A549 (cell line): Measurements from ENCODE around the gene SWT1. TPM values are rescaled to one million over a fixed set of nuclear protein-coding genes. Genes with fewer than 3 reads are reported as not detected.

Source experiments
- ATAC-seq, 2 experiments: fragments of 200-7000 bp in 1 of 2; fragments of >200 bp in 1 of 2; cut with Nextera tagmentation in 1 of 2; cut with Tn5 transposase in 1 of 2; 3 replicates each; pipeline versions ENCODE4 v1.8.0 to v1.9.1; 2018 to 2020; ENCODE audit warnings: mild to moderate bottlenecking in 1 of 2, moderate library complexity in 1 of 2
- CTCF ChIA-PET: fragments of 300-600 bp; sonication (Branson Sonifier 250); formaldehyde crosslinking; extraction: SDS; loops from one replicate; lab custom pipeline; 2021; ENCODE audit warnings: antibody characterized with exemption, inconsistent platforms; lab: Yijun Ruan, JAX
- POLR2A ChIA-PET: fragments of 350-600 bp; formaldehyde crosslinking; extraction: SDS; loops from one replicate; lab custom pipeline; 2021; ENCODE audit warnings: antibody characterized with exemption, inconsistent platforms; lab: Yijun Ruan, JAX
- DNase-seq, 2 experiments: peaks; one replicate each; pipeline versions ENCODE4 v3.0.0 to v3.0.0-alpha.2; 2011 to 2016; ENCODE audit warnings: low read depth in 1 of 2, low spot score in 1 of 2
- FAIRE-seq: peaks from 2 replicates; lab custom pipeline; 2011; peaks lifted over from hg19 to GRCh38; lab: Jason Lieb, UNC
- H3K27ac ChIP-seq, 2 experiments: fragments of >200 bp; sonication (Bioruptor Twin); formaldehyde crosslinking; 3 replicates each; pipeline ENCODE4 v1.5.1; 2016 to 2017
- H3K4me1 ChIP-seq: fragments of >200 bp; sonication (Bioruptor Twin); formaldehyde crosslinking; 3 replicates; pipeline ENCODE4 v1.6.1; 2016
- H3K4me2 ChIP-seq: fragments of >200 bp; sonication (Bioruptor Twin); formaldehyde crosslinking; 3 replicates; pipeline ENCODE4 v1.6.1; 2016
- H3K4me3 ChIP-seq: fragments of >200 bp; sonication (Bioruptor Twin); formaldehyde crosslinking; 3 replicates; pipeline ENCODE4 v1.5.1; 2016
- H3K9me3 ChIP-seq: fragments of >200 bp; sonication (Bioruptor Twin); formaldehyde crosslinking; 3 replicates; pipeline ENCODE4 v1.6.1; 2016
- BHLHE40 ChIP-seq: IDR thresholded peaks from 2 replicates; pipeline ENCODE4 v1.6.1; 2012; ENCODE audit warnings: low read depth, low read length, inconsistent platforms
- EHMT2 ChIP-seq: fragments of 200-600 bp; sonication (generic); IDR thresholded peaks from 2 replicates; pipeline ENCODE4 v1.6.1; 2016; ENCODE audit warnings: antibody characterized with exemption, low read depth, mild to moderate bottlenecking, moderate library complexity
- EP300 ChIP-seq, 2 experiments: fragments of >200 bp; sonication (Bioruptor Twin); formaldehyde crosslinking; IDR thresholded peaks; 2 replicates in 1 of 2; 3 replicates in 1 of 2; pipeline ENCODE4 v1.6.1; 2016 to 2017
- FOSL2 ChIP-seq, 2 experiments: fragments of 450-650 bp in 1 of 2; fragments of >200 bp in 1 of 2; sonication (Bioruptor Twin) in 1 of 2; formaldehyde crosslinking; IDR thresholded peaks; 2 replicates each; pipeline versions ENCODE4 v1.5.0 to v1.6.1; 2016 to 2020; ENCODE audit warnings: mild to moderate bottlenecking in 1 of 2, moderate library complexity in 1 of 2
- HOXA7 ChIP-seq: fragments of 250-450 bp; sonication (Bioruptor Pico); IDR thresholded peaks from 2 replicates; pipeline ENCODE4 v1.5.0; 2020; ENCODE audit warnings: mild to moderate bottlenecking, moderate library complexity
- HOXB13 ChIP-seq: fragments of 250-450 bp; sonication (Bioruptor Pico); IDR thresholded peaks from 2 replicates; pipeline ENCODE4 v1.5.0; 2020; ENCODE audit warnings: low read depth, mild to moderate bottlenecking, moderate library complexity
- HOXB5 ChIP-seq: fragments of 250-450 bp; sonication (Bioruptor Pico); IDR thresholded peaks from 2 replicates; pipeline ENCODE4 v1.5.0; 2020; ENCODE audit warnings: mild to moderate bottlenecking, moderate library complexity
- JUN ChIP-seq, 2 experiments: fragments of >200 bp; sonication (Bioruptor Twin); formaldehyde crosslinking; IDR thresholded peaks; 2 replicates in 1 of 2; 3 replicates in 1 of 2; pipeline ENCODE4 v1.6.1; 2016 to 2017
- KDM1A ChIP-seq: fragments of 200-600 bp; sonication (generic); IDR thresholded peaks from 2 replicates; pipeline ENCODE4 v1.6.1; 2016; ENCODE audit warnings: low read depth, mild to moderate bottlenecking
- NFE2L2 ChIP-seq: fragments of 150-350 bp; conservative IDR thresholded peaks from 2 replicates; pipeline ENCODE4 v1.6.1; 2014; ENCODE audit warnings: low read length
- NPAS2 ChIP-seq: fragments of 250-450 bp; sonication (Bioruptor Pico); IDR thresholded peaks from 2 replicates; pipeline ENCODE4 v1.8.0; 2022; ENCODE audit warnings: mild to moderate bottlenecking, moderate library complexity, borderline replicate concordance
- PHF8 ChIP-seq: fragments of 200-600 bp; sonication (generic); IDR thresholded peaks from 2 replicates; pipeline ENCODE4 v1.6.1; 2016; ENCODE audit warnings: low read depth, mild to moderate bottlenecking, antibody characterized with exemption, moderate library complexity, borderline replicate concordance
- POLR2A ChIP-seq: IDR thresholded peaks from 2 replicates; pipeline ENCODE4 v1.6.1; 2012; ENCODE audit warnings: mild to moderate bottlenecking, low read length
- POLR2AphosphoS2 ChIP-seq: conservative IDR thresholded peaks from 2 replicates; pipeline ENCODE4 v1.6.1; 2012; ENCODE audit warnings: low read length, improper control_type of control experiment, inconsistent platforms
- RFX5 ChIP-seq: fragments of 450-650 bp; IDR thresholded peaks from 2 replicates; pipeline ENCODE4 v1.7.1; 2014; ENCODE audit warnings: antibody characterized with exemption, mild to moderate bottlenecking, moderate library complexity
- SMC3 ChIP-seq: fragments of >200 bp; sonication (Bioruptor Twin); formaldehyde crosslinking; IDR thresholded peaks from 3 replicates; pipeline ENCODE4 v1.6.1; 2018; ENCODE audit warnings: inconsistent platforms
- TFCP2L1 ChIP-seq: fragments of 250-450 bp; sonication (Bioruptor Pico); IDR thresholded peaks from 2 replicates; pipeline ENCODE4 v1.5.0; 2021; ENCODE audit warnings: mild to moderate bottlenecking
- ZNF302 ChIP-seq: fragments of 250-450 bp; sonication (Bioruptor Pico); IDR thresholded peaks from 2 replicates; pipeline ENCODE4 v1.9.0; 2021; ENCODE audit warnings: inconsistent platforms, mild to moderate bottlenecking, moderate library complexity
- ZSCAN20 ChIP-seq: fragments of 250-450 bp; sonication (Bioruptor Pico); IDR thresholded peaks from 2 replicates; pipeline ENCODE4 v1.8.0; 2022; ENCODE audit warnings: mild to moderate bottlenecking, moderate library complexity
- WGBS: methylation state at CpG from one replicate; pipeline ENCODE4 v1.1.6; 2017; ENCODE audit errors: missing lambda C conversion rate; 5-methylcytosine and 5-hydroxymethylcytosine counted together
- polyA plus RNA-seq, 4 experiments: library from polyadenylated mRNA; depleted of rRNA in 3 of 4; stranded (reverse); fragments of >200 nt; fragmentation: RNase III in 1 of 4; extraction: RNeasy Plus Mini Kit Qiagen cat#74134 plus additional on column Dnase treatment in 1 of 4; gene quantifications; 2 replicates in 3 of 4; 3 replicates in 1 of 4; pipeline ENCODE4 v1.2.3, GENCODE V29; 2011 to 2017
- TF ChIP-seq, protein P1 (sequence below): IDR thresholded peaks from 2 replicates; pipeline ENCODE4 v1.6.1; 2012
- TF ChIP-seq, protein P2 (sequence below): fragments of 250-450 bp; sonication (Bioruptor Pico); IDR thresholded peaks from 2 replicates; pipeline ENCODE4 v1.5.0; 2021; ENCODE audit warnings: mild to moderate bottlenecking, moderate library complexity, borderline replicate concordance
- TF ChIP-seq, protein P3 (sequence below): fragments of >200 bp; sonication (Bioruptor Twin); formaldehyde crosslinking; IDR thresholded peaks from 3 replicates; pipeline ENCODE4 v1.6.1; 2016
- TF ChIP-seq, protein P4 (sequence below): IDR thresholded peaks from 2 replicates; pipeline ENCODE4 v1.6.1; 2012
- TF ChIP-seq, protein P5 (sequence below): fragments of 250-450 bp; sonication (Bioruptor Pico); IDR thresholded peaks from 2 replicates; pipeline ENCODE4 v1.5.0; 2020; ENCODE audit warnings: low read depth, mild to moderate bottlenecking, moderate library complexity

The SWT1 gene
- polyA plus RNA-seq, 2 of the 4 experiments (the other 2 are of a cell fraction): 1.5 to 2.4 TPM

DNA sequence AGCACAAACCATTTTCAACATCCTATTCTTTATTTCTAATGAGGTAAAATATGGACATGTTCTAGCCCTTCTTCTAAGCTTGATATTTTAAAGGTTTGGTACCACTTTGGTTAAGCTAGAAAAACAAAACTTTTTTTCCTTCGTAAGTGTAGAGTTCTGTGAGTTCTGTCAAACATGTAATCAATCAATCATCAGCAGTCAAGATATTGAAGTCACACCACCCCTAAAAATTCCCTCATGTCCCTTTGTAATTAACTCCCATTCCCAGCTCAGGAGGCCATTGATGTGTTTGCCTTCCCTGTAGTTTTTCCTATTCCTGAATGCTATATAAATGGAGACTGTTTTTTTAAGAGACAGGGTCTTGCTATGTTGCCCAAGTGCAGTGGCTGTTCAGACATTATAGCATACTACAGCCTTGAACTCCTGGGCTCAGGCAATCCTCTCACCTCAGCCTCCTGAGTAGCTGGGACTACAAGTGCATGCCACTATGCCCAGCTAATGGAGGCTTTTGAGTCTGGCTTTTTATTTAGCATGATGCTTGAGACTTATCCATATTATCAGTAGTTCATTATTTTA lies 137.1 kb downstream of the SWT1 start:
- FAIRE-seq (no peak), ATAC-seq (no peak), DNase-seq (no peak)
- CTCF ChIA-PET: interaction anchor here (0.8 to 1.6 kb wide), 2 partner anchors 22 to 29 kb away, joined by 3 to 4 read pairs; no protein-coding TSS in a partner anchor
- POLR2A ChIA-PET: no interaction called here
- H3K4me1 ChIP-seq: no peaks in the 10 kb centered on the region
- 90% methylated on average over 1 of the region's 1 CpG for WGBS
- TF ChIP-seq POLR2AphosphoS2: peak; percentile 35; the same call in 1 of the 2 replicates
- no peak for TF ChIP-seq NPAS2
- TF ChIP-seq FOSL2 (IDR thresholded peaks at IDR 0.05): no peak
- no peak for TF ChIP-seq FOSL2 (CRISPR knock-in tag; IDR thresholded peaks at IDR 0.05)
- TF ChIP-seq, protein P1, sequence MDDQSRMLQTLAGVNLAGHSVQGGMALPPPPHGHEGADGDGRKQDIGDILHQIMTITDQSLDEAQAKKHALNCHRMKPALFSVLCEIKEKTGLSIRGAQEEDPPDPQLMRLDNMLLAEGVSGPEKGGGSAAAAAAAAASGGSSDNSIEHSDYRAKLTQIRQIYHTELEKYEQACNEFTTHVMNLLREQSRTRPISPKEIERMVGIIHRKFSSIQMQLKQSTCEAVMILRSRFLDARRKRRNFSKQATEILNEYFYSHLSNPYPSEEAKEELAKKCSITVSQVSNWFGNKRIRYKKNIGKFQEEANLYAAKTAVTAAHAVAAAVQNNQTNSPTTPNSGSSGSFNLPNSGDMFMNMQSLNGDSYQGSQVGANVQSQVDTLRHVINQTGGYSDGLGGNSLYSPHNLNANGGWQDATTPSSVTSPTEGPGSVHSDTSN: no peak
- TF ChIP-seq, protein P2, sequence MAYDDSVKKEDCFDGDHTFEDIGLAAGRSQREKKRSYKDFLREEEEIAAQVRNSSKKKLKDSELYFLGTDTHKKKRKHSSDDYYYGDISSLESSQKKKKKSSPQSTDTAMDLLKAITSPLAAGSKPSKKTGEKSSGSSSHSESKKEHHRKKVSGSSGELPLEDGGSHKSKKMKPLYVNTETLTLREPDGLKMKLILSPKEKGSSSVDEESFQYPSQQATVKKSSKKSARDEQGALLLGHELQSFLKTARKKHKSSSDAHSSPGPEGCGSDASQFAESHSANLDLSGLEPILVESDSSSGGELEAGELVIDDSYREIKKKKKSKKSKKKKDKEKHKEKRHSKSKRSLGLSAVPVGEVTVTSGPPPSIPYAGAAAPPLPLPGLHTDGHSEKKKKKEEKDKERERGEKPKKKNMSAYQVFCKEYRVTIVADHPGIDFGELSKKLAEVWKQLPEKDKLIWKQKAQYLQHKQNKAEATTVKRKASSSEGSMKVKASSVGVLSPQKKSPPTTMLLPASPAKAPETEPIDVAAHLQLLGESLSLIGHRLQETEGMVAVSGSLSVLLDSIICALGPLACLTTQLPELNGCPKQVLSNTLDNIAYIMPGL (CRISPR knock-in tag): no peak
- TF ChIP-seq TFCP2L1 (CRISPR knock-in tag): no peak
- no peak for TF ChIP-seq SMC3
- no peak for TF ChIP-seq ZNF302 (CRISPR knock-in tag)
- no peak for TF ChIP-seq BHLHE40
- H3K27ac ChIP-seq: no peak overlapping the region
- no peak overlapping the region for H3K4me3 ChIP-seq
- H3K9me3 ChIP-seq: no peaks in the 10 kb centered on the region
- H3K4me2 ChIP-seq: no peak overlapping the region

DNA sequence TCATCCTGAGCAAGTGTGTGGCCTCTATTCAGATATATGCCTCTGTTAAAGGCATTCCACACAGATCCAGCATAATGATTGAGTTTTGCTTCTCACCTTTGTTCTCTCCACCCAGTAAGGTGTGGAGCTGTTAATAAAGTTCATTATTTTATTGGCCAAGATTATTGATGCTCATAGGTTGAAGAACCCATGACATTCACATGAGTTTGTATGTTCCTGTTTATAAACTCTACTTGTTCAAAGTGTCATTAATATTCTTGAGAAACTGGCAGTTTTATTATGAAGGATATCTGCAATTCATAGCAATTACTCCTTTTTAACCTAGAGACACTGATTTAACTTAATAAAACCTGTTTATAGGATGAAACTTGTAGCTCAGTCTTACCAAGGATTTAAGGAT lies 138.1 kb downstream of the SWT1 start:
- Histone ChIP-seq H3K4me3 (no peak overlapping the region), H3K4me2 (no peak overlapping the region), H3K4me1 (no peaks in the 10 kb centered on the region), H3K27ac (no peak overlapping the region), H3K9me3 (no peaks in the 10 kb centered on the region)
- FAIRE-seq (no peak), DNase-seq (no peak), ATAC-seq (no peak)
- CTCF ChIA-PET: interaction anchor here (0.6 to 1.1 kb wide), 2 partner anchors 56 to 426 kb away, joined by 3 to 4 read pairs; no protein-coding TSS in a partner anchor
- POLR2A ChIA-PET: no interaction called here
- TF ChIP-seq ZSCAN20 (CRISPR knock-in tag) (no peak), HOXB5 (CRISPR knock-in tag) (no peak), KDM1A (no peak), POLR2A (no peak), RFX5 (no peak), JUN (IDR thresholded peaks at IDR 0.05) (no peak), EP300 (IDR thresholded peaks at IDR 0.05) (no peak), HOXB13 (CRISPR knock-in tag) (no peak), NPAS2 (no peak), EHMT2 (no peak), NFE2L2 (no peak), PHF8 (no peak), HOXA7 (CRISPR knock-in tag) (no peak)
- TF ChIP-seq, protein P3, sequence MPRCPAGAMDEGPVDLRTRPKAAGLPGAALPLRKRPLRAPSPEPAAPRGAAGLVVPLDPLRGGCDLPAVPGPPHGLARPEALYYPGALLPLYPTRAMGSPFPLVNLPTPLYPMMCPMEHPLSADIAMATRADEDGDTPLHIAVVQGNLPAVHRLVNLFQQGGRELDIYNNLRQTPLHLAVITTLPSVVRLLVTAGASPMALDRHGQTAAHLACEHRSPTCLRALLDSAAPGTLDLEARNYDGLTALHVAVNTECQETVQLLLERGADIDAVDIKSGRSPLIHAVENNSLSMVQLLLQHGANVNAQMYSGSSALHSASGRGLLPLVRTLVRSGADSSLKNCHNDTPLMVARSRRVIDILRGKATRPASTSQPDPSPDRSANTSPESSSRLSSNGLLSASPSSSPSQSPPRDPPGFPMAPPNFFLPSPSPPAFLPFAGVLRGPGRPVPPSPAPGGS: no peak
- TF ChIP-seq, protein P4, sequence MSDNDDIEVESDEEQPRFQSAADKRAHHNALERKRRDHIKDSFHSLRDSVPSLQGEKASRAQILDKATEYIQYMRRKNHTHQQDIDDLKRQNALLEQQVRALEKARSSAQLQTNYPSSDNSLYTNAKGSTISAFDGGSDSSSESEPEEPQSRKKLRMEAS: no peak
- TF ChIP-seq, protein P5, sequence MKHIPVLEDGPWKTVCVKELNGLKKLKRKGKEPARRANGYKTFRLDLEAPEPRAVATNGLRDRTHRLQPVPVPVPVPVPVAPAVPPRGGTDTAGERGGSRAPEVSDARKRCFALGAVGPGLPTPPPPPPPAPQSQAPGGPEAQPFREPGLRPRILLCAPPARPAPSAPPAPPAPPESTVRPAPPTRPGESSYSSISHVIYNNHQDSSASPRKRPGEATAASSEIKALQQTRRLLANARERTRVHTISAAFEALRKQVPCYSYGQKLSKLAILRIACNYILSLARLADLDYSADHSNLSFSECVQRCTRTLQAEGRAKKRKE (CRISPR knock-in tag): no peak
- TF ChIP-seq, all 56 proteins: peak for 0
